Esophagus squamous epithelium (tissue), 4 donors: ENCODE results near the gene SELENOP.

Source experiments
- POLR2A ChIP-seq, 4 donors: fragments of 450-650 bp; IDR thresholded peaks; one replicate each; pipeline ENCODE4 v1.6.1; 2017; ENCODE audit warnings: antibody characterized with exemption in 4 of 4, mild to moderate bottlenecking in 4 of 4, moderate library complexity in 3 of 4
- TF ChIP-seq, protein P1 (sequence below), 6 experiments: fragments of 450-650 bp in 4 of 6; fragments of 200-600 bp in 2 of 6; sonication (generic) in 2 of 6; IDR thresholded peaks; one replicate each; pipeline ENCODE4 v1.5.1; 2016 to 2019; ENCODE audit warnings: antibody characterized with exemption in 6 of 6, mild to moderate bottlenecking in 4 of 6, moderate library complexity in 4 of 6

- TF ChIP-seq POLR2A (IDR thresholded peaks at IDR 0.05): no peak
- TF ChIP-seq, protein P1, sequence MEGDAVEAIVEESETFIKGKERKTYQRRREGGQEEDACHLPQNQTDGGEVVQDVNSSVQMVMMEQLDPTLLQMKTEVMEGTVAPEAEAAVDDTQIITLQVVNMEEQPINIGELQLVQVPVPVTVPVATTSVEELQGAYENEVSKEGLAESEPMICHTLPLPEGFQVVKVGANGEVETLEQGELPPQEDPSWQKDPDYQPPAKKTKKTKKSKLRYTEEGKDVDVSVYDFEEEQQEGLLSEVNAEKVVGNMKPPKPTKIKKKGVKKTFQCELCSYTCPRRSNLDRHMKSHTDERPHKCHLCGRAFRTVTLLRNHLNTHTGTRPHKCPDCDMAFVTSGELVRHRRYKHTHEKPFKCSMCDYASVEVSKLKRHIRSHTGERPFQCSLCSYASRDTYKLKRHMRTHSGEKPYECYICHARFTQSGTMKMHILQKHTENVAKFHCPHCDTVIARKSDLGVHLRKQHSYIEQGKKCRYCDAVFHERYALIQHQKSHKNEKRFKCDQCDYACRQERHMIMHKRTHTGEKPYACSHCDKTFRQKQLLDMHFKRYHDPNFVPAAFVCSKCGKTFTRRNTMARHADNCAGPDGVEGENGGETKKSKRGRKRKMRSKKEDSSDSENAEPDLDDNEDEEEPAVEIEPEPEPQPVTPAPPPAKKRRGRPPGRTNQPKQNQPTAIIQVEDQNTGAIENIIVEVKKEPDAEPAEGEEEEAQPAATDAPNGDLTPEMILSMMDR (IDR thresholded peaks at IDR 0.05): no peak
Observed at GRCh38 chr5:42787845-42788244, 23.8 kb downstream of the SELENOP start.
